Nephron (organoid): Measurements from ENCODE around the gene KLHL30.

Source experiments
- H3K27ac Mint-ChIP-seq, 3 experiments: 2 replicates each; pipeline ENCODE4 v1.8.0; 2020; ENCODE audit warnings: mixed read lengths in 3 of 3, mild to moderate bottlenecking in 2 of 3, moderate library complexity in 1 of 3
- H3K27me3 Mint-ChIP-seq: 2 replicates; pipeline ENCODE4 v1.8.0; 2021; ENCODE audit warnings: low read depth, mild to moderate bottlenecking, moderate library complexity, mixed read lengths
- H3K36me3 Mint-ChIP-seq: 2 replicates; pipeline ENCODE4 v1.8.0; 2020; ENCODE audit warnings: low read depth, mixed read lengths
- H3K4me1 Mint-ChIP-seq: 2 replicates; pipeline ENCODE4 v1.8.0; 2020; ENCODE audit warnings: mixed read lengths
- H3K4me3 Mint-ChIP-seq, 3 experiments: 2 replicates each; pipeline ENCODE4 v1.8.0; 2020; ENCODE audit warnings: mild to moderate bottlenecking in 3 of 3, mixed read lengths in 3 of 3, moderate library complexity in 2 of 3
- H3K9me3 Mint-ChIP-seq: 2 replicates; pipeline ENCODE4 v1.8.0; 2020; ENCODE audit warnings: mixed read lengths
- CTCF ChIP-seq, 3 experiments: fragments of 200-600 bp; sonication (generic); IDR thresholded peaks; one replicate each; pipeline ENCODE4 v1.5.0; 2021; ENCODE audit warnings: antibody characterized with exemption in 3 of 3; ENCODE audit not compliant: unreplicated experiment in 3 of 3

The KLHL30 gene

GRCh38 chr2:238164906-238165287 is 26.4 kb downstream of the KLHL30 start:
- Mint-ChIP-seq H3K4me1 (peaks cover 10% of the 10 kb centered on the region), H3K27ac (peak overlapping the region in 1 of 3 experiments; percentile 22), H3K4me3 (peak overlapping the region; percentile 59 to 67 (median 67)), H3K27me3 (peaks cover 45% of the 10 kb centered on the region), H3K9me3 (no peaks in the 10 kb centered on the region), H3K36me3 (peaks cover 7% of the 10 kb centered on the region)
- TF ChIP-seq CTCF (IDR thresholded peaks at IDR 0.05; ENCODE audit: unreplicated experiment in 3 of 3), result no peak

GRCh38 chr2:238165288-238165921 is 26.9 kb downstream of the KLHL30 start:
- no peak for TF ChIP-seq CTCF (IDR thresholded peaks at IDR 0.05; ENCODE audit: unreplicated experiment in 3 of 3)
- Mint-ChIP-seq H3K9me3 (no peaks in the 10 kb centered on the region), H3K27ac (no peak overlapping the region), H3K4me3 (peak overlapping the region; percentile 59 to 67 (median 67)), H3K36me3 (peaks cover 11% of the 10 kb centered on the region), H3K4me1 (peaks cover 13% of the 10 kb centered on the region), H3K27me3 (peaks cover 44% of the 10 kb centered on the region)

GRCh38 chr2:238166391-238167343 is 28.2 kb downstream of the KLHL30 start:
- peaks cover 13% of the 10 kb centered on the region for H3K4me1 Mint-ChIP-seq
- no peak overlapping the region for H3K4me3 Mint-ChIP-seq
- TF ChIP-seq CTCF (IDR thresholded peaks at IDR 0.05; ENCODE audit: unreplicated experiment in 3 of 3), result no peak
- no peaks in the 10 kb centered on the region for H3K9me3 Mint-ChIP-seq
- peaks cover 33% of the 10 kb centered on the region for H3K27me3 Mint-ChIP-seq
- peaks cover 19% of the 10 kb centered on the region for H3K36me3 Mint-ChIP-seq
- no peak overlapping the region for H3K27ac Mint-ChIP-seq

GRCh38 chr2:238167344-238167715 is 28.9 kb downstream of the KLHL30 start:
- Mint-ChIP-seq H3K4me1 (peaks cover 13% of the 10 kb centered on the region), H3K27me3 (peaks cover 31% of the 10 kb centered on the region), H3K4me3 (no peak overlapping the region), H3K27ac (no peak overlapping the region), H3K36me3 (peaks cover 26% of the 10 kb centered on the region), H3K9me3 (no peaks in the 10 kb centered on the region)
- TF ChIP-seq CTCF (IDR thresholded peaks at IDR 0.05; ENCODE audit: unreplicated experiment in 3 of 3), result no peak

GRCh38 chr2:238167761-238168160 is 29.3 kb downstream of the KLHL30 start:
- H3K4me3 Mint-ChIP-seq, result no peak overlapping the region
- no peak overlapping the region for H3K27ac Mint-ChIP-seq
- H3K4me1 Mint-ChIP-seq, result peaks cover 13% of the 10 kb centered on the region
- no peaks in the 10 kb centered on the region for H3K9me3 Mint-ChIP-seq
- peaks cover 27% of the 10 kb centered on the region for H3K27me3 Mint-ChIP-seq
- no peak for TF ChIP-seq CTCF (IDR thresholded peaks at IDR 0.05; ENCODE audit: unreplicated experiment in 3 of 3)
- H3K36me3 Mint-ChIP-seq, result peaks cover 30% of the 10 kb centered on the region
